Measurements from ENCODE around the gene MRTO4. TPM values are rescaled to one million over a fixed set of nuclear protein-coding genes. Genes with fewer than 3 reads are reported as not detected.

MRTO4 gene
- total and polyA plus RNA-seq, 2 of the 13 experiments (the other 11 are each of a cell fraction or from before 2014, with no cell fraction given): 28.1 to 59.2 TPM

DNA sequence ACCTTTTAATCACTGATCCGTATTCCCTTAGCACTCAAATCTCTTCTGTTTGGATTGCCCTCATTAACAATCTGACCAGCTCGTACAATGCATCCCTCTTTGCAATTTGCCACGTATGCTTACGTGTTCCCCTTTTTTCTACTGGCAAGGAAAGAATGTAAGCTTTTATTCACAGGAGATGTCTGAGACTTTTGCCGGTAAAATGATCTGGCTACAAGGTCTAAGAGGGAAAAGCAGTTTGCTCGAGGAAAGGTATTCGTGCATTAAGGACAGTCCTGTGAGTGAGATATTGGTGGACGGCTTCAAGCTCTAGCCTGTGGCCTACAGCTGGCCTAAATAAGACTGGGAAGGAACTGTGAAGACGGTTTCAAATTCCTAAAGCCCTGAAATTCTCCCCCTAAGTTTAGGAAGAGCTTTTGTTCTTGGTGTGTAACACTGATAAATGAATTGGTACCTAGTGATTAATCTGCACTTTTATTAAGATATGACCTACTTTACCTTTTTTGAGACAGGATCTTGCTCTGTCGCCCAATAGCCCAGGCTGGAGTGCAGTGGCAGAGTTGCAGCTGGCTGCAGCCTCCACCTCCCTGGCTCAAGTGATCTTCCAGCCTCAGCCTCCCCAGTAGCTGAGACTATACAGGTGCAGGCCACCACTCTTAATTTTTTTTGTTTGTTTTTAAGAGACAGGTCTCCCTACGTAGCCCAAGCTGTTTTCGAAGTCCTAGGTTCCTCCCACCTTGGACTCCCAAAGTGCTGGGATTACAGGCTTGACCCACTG is 40.6 kb upstream of the MRTO4 start:
- H3K9me3 ChIP-seq (ENCODE audit: low read length): no peaks in the 10 kb centered on the region
- peaks cover 72% of the 10 kb centered on the region for H3K79me2 ChIP-seq (ENCODE audit: insufficient read depth, low read length)
- H3K4me3 ChIP-seq (replicated peaks in 1 of 3; ENCODE audit: insufficient read depth in 1 of 3, low read depth in 2 of 3, low read length in 3 of 3): peak overlapping the region; percentile 58 to 87 (median 64)
- TF ChIP-seq ZNF605 (CRISPR knock-in tag; IDR thresholded peaks at IDR 0.05) (peak; percentile 74; the same call in 1 of the 2 replicates), ZNF747 (CRISPR knock-in tag; IDR thresholded peaks at IDR 0.05; ENCODE audit: borderline replicate concordance) (no peak), POGZ (CRISPR knock-in tag; IDR thresholded peaks at IDR 0.05) (no peak), RARG (CRISPR knock-in tag; IDR thresholded peaks at IDR 0.05; ENCODE audit: low read depth) (0 out of 2 replicates have a peak, but pooled peaks have one; percentile 15), ZNF781 (CRISPR knock-in tag; IDR thresholded peaks at IDR 0.05; ENCODE audit: borderline replicate concordance, not compliant biosample characterization) (peak; percentile 2), SOX13 (IDR thresholded peaks at IDR 0.05) (0 out of 2 replicates have a peak, but pooled peaks have one; percentile 5), SOX13 (CRISPR knock-in tag; conservative IDR thresholded peaks at IDR 0.05 in 1 of 2, IDR thresholded peaks at IDR 0.05 in 1 of 2) (no peak), ZNF770 (CRISPR knock-in tag; IDR thresholded peaks at IDR 0.05) (peak; percentile 88), ZNF646 (CRISPR knock-in tag; IDR thresholded peaks at IDR 0.05) (peak; percentile 23; the same call in 1 of the 2 replicates)
- H3K36me3 ChIP-seq (replicated peaks in 1 of 2; ENCODE audit: control insufficient read depth in 1 of 2, insufficient read depth in 2 of 2, low read length in 2 of 2): peaks cover 1 to 10% of the 10 kb centered on the region in 2 experiments; a peak in 3 of 5 replicates
- intact Hi-C loops (cut with micrococcal nuclease; ENCODE audit: unreplicated experiment): no loop called here
- peaks cover 0 to 4% of the 10 kb centered on the region in 2 experiments; a peak in 1 of 5 replicates for H3K27me3 ChIP-seq (ENCODE audit: control insufficient read depth in 1 of 2, insufficient read depth in 2 of 2, low read length in 2 of 2)
- DNase-seq (ENCODE audit: low spot score) (no peak), FAIRE-seq (peak; percentile 12), ATAC-seq (peak; percentile 27)
- peaks cover 28% of the 10 kb centered on the region for H4K20me1 ChIP-seq (ENCODE audit: insufficient read depth, low read length)
- H3K27ac ChIP-seq (ENCODE audit: extremely low read length, insufficient read depth, low read length): peak overlapping the region; percentile 92
- ChIA-PET POLR2A (interaction anchor here (0.6 to 1.5 kb wide), 6 partner anchors 9 to 1264 kb away, joined by 3 to 11 read pairs (median 6); partner anchors contain the start of gene EMC1), CTCF (ENCODE audit: low intra/inter-chr PET ratio, low total read pairs) (no interaction called here)
- peak overlapping the region; percentile 93 for H3K9ac ChIP-seq (ENCODE audit: insufficient read depth, low read depth, low read length)
- peak overlapping the region; percentile 39 for H2AFZ ChIP-seq (ENCODE audit: low read length)
- in situ Hi-C loops (cut with HindIII; ENCODE audit: extremely low pct_ligation_motif_present, low pct_unique_long_range_greater_than_20kb): no loop called here
- H3K4me1 ChIP-seq (ENCODE audit: insufficient read depth, low read length): peaks cover 65% of the 10 kb centered on the region
- 15% methylated on average over 12 of the region's 12 CpGs for WGBS (ENCODE audit: low lambda C conversion rate)
- TSS peak; percentile 78 for BruUV-seq (replicated peaks)
- H3K4me2 ChIP-seq (ENCODE audit: low read depth, low read length): peak overlapping the region; percentile 93
